SH-SY5Y (cell line): ENCODE data around the gene LIPG.

Experiments
- GATA2 ChIP-seq: IDR thresholded peaks from 2 replicates; pipeline ENCODE4 v1.6.1; 2011; ENCODE audit warnings: mild to moderate bottlenecking, low read depth, low read length
- GATA3 ChIP-seq: IDR thresholded peaks from 2 replicates; pipeline ENCODE4 v1.6.1; 2011; ENCODE audit warnings: low read depth, mild to moderate bottlenecking, low read length, moderate library complexity

DNA sequence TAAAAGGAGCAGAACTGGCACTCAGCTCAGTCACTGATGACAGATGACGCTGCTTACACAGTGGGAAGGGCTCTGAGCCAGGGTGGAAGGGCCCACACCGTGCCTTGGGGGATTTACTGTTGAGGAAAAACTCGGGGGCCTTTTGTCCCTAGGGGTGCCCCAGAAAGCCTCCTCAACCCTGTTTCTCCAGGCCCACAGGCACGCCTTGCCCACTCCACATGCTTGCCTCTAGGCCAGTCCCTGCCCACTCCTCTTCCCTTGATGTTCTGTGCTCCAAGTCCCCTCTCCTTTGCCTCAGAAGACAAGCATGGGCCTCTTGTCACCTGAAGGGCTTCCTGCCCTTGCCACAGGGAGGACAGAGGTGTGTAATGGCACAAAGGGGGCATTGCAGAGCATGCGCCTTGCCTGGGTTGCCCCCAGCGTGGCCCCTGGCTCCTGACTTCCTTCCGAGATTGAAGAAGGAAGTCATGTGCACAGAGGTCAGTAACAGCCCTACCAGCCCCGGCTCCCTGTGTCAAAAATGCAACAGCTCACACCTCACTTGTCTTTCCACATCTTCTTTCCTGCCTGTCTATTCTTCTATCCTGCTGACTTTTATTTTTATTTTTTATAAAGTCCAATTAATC is 65.1 kb downstream of the LIPG start:
- TF ChIP-seq GATA2 (no peak), GATA3 (no peak)
